NT2/D1 (cell line): ENCODE measurements around the gene TMED3.

Experiments used
- SUZ12 ChIP-seq: IDR thresholded peaks from 2 replicates; pipeline ENCODE4 v1.6.1; 2011; ENCODE audit not compliant: insufficient read length, insufficient read depth; ENCODE audit errors: extremely low read depth
- YY1 ChIP-seq: IDR thresholded peaks from 2 replicates; pipeline ENCODE4 v1.6.1; 2011; ENCODE audit not compliant: insufficient read length, insufficient read depth
- ZNF274 ChIP-seq: IDR thresholded peaks from 2 replicates; pipeline ENCODE4 v1.6.1; 2011; ENCODE audit warnings: mild to moderate bottlenecking, low read depth, low read length

DNA sequence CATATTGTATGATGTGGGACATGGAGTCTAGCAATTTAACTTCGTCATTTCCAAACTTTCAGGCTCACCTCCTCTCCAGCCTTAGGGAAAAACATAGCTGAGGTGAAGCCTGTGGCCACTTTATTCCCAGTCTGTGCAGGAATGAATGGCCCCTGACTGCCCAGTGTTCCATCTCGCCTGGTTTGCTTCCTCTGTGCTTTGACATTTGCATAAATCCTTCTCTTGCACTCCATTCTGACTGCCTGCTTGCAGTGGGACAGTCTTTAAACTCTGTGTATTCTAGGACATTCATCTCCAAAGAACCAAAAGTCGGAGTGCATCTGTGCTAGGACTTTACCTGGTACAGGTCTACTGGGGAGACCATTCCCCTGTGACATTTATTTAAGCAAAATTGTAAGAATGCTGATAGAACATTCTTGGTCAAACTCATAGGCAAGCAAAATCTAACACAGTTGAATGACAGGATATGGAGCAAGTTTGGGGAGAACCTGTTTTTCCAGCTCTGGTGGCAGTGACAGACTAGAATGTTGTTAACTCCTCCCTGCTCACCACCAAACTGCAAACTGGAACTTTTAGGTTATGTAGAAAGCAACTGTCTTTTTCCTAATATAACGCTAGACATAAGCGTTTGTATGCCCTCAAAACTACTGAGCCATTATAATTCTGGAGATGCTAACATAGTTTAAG lies 22.1 kb downstream of the TMED3 start:
- TF ChIP-seq YY1: no peak
- TF ChIP-seq SUZ12: no peak
- no peak for TF ChIP-seq ZNF274
